BJ (cell line): ENCODE results near the gene PIAS4. TPM values are rescaled to one million over a fixed set of nuclear protein-coding genes. Genes with fewer than 3 reads are reported as not detected.

Experiments
- CTCF ChIA-PET: fragments of 350-600 bp; formaldehyde crosslinking; extraction: SDS; loops from one replicate; lab custom pipeline; 2021; ENCODE audit warnings: antibody characterized with exemption, inconsistent platforms; lab: Yijun Ruan, JAX
- POLR2A ChIA-PET: fragments of 300-600 bp; sonication (Branson Sonifier 250); formaldehyde crosslinking; extraction: SDS; loops from one replicate; lab custom pipeline; 2021; ENCODE audit warnings: antibody characterized with exemption; lab: Charles Lee
- DNase-seq: peaks from one replicate; pipeline ENCODE4 v3.0.0-alpha.2; 2011; ENCODE audit warnings: low read depth
- H3K27me3 ChIP-seq: 2 replicates; pipeline ENCODE4 v1.6.0; 2011; ENCODE audit warnings: low read length; ENCODE audit not compliant: control insufficient read depth, insufficient read depth
- H3K36me3 ChIP-seq: 2 replicates; pipeline ENCODE4 v1.5.1; 2011; ENCODE audit warnings: low read length; ENCODE audit not compliant: control insufficient read depth, insufficient read depth
- H3K4me3 ChIP-seq: 2 replicates; pipeline ENCODE4 v1.5.1; 2011; ENCODE audit warnings: low read depth, mild to moderate bottlenecking, control low read depth, low read length
- polyA plus RNA-seq: library from polyadenylated mRNA; depleted of rRNA; stranded (reverse); fragments of >200 nt; gene quantifications from 2 replicates; pipeline ENCODE4 v1.2.3, GENCODE V29; 2011
- TF ChIP-seq, protein P1 (sequence below): IDR thresholded peaks from 2 replicates; pipeline ENCODE4 v1.5.1; 2011; ENCODE audit warnings: low read depth, mild to moderate bottlenecking, control low read depth, inconsistent platforms, low read length, moderate library complexity; ENCODE audit not compliant: insufficient read depth

PIAS4 gene
- polyA plus RNA-seq, 1 experiment: 18.2 TPM

DNA sequence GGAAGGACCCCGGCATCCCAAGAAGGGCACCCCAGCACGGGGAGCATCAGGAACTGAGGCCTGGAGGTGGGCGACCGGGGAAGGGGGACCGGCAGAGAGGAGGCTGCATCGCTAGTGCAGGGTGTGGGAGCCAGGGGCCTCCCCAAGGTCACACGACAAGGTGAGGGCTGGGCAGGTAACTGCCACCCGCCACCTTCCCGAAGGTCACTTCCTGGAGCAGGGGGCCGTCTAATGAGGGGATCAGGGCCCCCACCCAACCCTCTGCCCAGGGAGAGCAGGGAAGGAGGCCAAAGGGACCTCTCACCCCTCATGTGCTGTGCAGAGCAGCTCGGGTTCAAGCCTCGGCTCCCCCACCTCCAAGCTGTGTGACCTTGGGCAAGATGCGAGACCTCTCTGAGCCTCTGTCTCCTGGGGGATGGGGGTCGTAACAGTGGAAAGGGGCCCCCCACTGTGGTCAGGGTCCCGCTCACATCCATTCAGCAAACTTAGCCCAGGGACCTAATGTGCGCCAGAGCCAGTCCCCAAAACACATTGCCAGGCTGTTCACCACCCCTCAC is 53.2 kb downstream of the PIAS4 start:
- no peaks in the 10 kb centered on the region for H3K27me3 ChIP-seq
- ChIA-PET CTCF (no interaction called here), POLR2A (no interaction called here)
- TF ChIP-seq, protein P1, sequence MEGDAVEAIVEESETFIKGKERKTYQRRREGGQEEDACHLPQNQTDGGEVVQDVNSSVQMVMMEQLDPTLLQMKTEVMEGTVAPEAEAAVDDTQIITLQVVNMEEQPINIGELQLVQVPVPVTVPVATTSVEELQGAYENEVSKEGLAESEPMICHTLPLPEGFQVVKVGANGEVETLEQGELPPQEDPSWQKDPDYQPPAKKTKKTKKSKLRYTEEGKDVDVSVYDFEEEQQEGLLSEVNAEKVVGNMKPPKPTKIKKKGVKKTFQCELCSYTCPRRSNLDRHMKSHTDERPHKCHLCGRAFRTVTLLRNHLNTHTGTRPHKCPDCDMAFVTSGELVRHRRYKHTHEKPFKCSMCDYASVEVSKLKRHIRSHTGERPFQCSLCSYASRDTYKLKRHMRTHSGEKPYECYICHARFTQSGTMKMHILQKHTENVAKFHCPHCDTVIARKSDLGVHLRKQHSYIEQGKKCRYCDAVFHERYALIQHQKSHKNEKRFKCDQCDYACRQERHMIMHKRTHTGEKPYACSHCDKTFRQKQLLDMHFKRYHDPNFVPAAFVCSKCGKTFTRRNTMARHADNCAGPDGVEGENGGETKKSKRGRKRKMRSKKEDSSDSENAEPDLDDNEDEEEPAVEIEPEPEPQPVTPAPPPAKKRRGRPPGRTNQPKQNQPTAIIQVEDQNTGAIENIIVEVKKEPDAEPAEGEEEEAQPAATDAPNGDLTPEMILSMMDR: no peak
- DNase-seq: no peak
- peaks cover 13% of the 10 kb centered on the region for H3K36me3 ChIP-seq
- H3K4me3 ChIP-seq: peak overlapping the region; percentile 31

DNA sequence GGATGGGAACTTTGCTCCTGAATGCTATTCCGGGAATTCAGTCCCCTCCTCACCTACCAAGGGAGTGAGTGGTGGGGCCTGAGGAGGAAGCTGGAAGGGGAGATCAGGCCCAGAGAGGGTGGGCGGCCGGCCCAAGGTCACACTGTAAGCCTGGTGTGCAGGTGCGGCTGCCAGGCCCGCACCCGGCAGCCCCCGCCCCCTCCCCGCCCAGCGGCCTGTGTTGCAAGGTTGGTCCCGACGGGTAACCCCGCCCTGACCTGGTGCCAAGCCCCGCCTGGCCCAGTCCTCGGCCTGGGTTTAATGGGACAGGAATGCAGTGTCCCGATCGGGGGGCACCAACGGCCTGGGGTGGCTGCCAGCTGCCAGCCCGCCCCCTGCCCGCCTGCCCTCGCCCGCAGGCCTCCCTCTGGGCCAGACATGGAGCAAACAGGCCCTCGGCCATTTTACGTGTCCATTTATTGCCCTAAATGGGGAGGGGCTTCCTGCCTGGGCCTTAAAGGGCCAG is 53.7 kb downstream of the PIAS4 start:
- Histone ChIP-seq H3K4me3 (peak overlapping the region; percentile 31), H3K36me3 (peaks cover 11% of the 10 kb centered on the region), H3K27me3 (no peaks in the 10 kb centered on the region)
- DNase-seq: no peak
- ChIA-PET POLR2A (no interaction called here), CTCF (no interaction called here)
- TF ChIP-seq, protein P1: no peak

DNA sequence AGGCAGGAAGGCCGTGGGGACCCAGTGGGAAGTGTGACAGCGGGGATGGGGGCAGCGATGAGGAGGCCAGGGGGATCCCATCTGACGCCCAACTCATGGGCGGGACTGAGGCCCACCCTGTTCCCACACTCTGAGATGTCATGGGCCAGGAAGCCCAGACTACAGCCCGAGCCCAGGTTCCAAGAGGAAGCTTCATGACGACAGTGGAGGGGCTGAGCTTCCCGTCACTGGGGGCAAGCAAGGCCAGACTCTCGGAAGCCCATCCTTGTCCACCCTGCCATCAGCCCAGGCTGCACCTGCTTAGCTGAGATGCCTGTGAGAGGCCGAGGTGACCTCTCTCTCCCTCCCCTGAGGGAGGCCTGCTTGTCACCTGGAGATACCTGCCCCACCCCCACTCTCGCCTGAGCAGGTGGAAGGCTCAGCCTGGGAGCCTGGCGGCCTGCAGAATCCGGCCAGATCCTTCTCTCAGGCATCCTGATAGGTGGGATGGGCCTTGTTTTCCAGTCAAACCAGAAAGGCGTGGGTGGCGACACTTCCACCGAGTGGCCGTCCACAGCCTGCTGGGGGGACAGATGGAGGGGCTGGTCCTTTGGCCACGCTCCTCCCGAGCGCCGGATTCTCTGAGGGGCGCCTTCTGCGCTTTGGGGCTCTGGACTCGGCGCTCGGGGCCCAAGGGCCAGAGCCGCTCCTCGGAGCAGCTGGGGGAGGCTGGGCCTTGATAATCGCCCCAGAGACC is 54.3 kb downstream of the PIAS4 start:
- CTCF ChIA-PET: no interaction called here
- no peak for DNase-seq
- TF ChIP-seq, protein P1: no peak
- peaks cover 11% of the 10 kb centered on the region for H3K36me3 ChIP-seq
- peak overlapping the region; percentile 31; the same call in 1 of the 2 replicates for H3K4me3 ChIP-seq
- H3K27me3 ChIP-seq: no peaks in the 10 kb centered on the region
- POLR2A ChIA-PET: no interaction called here

DNA sequence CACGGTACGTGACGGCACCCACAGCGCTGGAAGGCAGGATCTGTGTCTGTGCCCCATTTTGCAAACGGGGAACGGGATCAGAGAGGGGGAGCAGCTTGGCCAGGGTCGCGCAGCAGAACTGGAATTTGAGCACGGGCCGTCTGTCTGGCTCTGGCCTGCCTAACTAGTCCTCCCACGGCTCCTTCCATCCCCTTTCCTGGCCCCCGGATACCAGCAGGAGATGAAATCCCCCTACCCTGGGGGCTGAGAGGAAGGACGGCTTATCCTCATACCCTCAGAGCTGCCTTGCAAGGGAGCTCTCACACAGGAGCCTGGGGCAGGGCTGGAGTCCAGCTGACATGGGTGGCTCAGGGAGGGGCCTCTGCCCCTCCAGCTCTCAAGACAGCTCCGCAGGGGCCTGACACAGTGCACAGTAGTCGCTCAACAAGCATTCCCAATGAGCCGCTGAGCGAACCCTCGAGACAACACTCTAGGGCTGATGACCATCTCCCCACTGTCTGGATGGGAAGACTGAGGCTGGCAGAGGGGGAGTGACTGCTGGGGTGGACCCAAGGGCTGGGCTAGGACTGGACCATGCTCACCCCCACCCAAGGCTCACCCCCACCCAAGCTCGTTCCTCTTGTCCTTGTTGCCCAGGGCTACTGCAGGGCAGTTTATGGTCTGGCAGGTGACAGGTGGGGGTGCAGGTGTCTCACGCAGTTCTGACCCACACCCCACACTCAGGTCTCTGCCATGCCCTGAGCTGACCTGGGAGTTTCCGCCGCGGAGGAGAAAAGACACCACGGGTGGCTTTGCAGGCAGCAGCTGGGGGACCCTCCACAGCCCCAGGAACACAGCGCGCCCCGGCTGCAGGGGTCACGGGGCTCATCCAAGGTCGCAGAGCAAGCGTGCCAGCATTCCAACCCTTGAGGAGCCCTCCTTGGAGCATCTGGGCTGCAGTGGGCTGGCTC is 55.2 kb downstream of the PIAS4 start:
- ChIA-PET CTCF (no interaction called here), POLR2A (no interaction called here)
- H3K4me3 ChIP-seq: no peak overlapping the region
- H3K36me3 ChIP-seq: peaks cover 11% of the 10 kb centered on the region
- no peak for DNase-seq
- TF ChIP-seq, protein P1: no peak
- H3K27me3 ChIP-seq: no peaks in the 10 kb centered on the region
